ENCODE measurements around the gene ST8SIA4.

The ST8SIA4 gene

DNA sequence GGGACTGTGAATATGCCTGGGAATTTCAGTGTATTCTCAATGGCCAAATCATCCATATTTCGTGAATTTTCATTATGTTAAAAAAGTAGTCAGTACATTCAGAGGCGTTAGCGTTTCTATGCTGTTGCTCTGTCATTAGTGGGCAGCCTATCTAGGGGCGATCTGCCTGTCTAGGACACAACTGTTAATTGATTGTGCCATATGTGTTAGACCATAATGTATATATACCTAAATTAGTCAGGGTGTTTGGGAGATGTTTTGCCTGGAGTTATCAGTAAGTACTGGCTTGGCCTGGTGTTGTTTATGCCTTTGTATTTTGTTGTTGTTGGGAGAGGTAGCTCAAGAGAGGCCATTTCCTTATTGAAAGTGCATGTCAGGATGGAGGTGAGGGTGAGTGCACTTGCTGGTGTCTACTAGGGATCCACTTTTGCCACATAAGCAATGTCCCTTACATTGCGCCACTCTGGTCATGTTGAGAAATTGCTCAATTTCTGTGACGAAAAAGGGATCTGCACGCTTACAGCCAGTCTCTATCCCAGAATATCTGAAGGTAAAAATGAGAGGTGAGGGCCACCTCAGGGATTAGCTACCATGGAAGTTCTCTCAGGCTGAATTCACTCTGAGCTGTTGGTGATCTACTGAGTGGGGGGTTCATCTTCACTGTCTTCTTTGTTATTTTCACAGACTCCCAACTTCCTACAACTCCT lies 123.3 kb downstream of the ST8SIA4 start:
- no peak for DNase-seq

GRCh38 chr5:100777680-100778300 lies 125.3 kb downstream of the ST8SIA4 start:
- peak; percentile 48 for DNase-seq

GRCh38 chr5:100775533-100775855 lies 127.6 kb downstream of the ST8SIA4 start:
- DNase-seq, result no peak

DNA sequence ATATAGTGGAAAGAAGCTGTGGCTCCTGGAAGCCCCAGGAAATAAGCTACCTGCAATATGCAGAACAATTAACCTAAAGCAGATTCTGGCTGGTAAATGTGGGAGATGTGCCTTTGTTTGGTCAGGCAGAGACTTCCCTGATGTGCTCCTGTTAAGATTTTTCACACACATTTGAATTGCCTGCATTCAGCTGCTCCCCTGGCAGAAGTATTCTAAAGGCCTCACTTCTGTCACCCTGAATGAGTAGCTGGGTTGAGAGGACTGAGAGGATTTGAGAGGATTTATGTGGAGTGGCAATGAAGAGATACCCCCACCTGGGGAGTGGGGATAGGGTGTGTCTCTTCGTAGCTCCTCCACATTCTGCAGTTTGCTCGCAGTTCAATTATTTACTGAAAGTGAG lies 130.5 kb downstream of the ST8SIA4 start:
- DNase-seq, result no peak

DNA sequence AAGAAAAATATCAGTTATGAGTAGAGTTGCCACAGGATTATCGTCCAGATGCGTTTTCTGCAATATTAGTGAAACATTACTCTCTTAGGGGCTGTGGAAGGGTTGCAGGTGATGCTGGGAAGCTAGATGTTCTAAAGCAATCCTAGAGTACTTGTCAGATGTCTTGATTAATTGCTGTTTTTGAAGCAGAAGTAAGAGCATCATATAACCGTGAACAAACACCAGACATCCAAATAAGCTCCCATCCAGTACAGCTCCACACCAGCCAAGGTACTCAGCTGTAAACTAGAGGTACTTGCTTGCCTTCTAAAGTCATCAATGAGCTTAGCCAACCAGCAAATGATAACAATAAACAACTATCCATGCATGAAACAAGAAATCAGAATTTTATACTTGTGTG lies 131.1 kb downstream of the ST8SIA4 start:
- no peak for DNase-seq

GRCh38 chr5:100771181-100771580 lies 131.9 kb downstream of the ST8SIA4 start:
- no peak for DNase-seq

- DNase-seq, result no peak
Observed at GRCh38 chr5:100768221-100768620, 134.9 kb downstream of the ST8SIA4 start.

GRCh38 chr5:100762995-100763394 lies 140.1 kb downstream of the ST8SIA4 start:
- no peak for DNase-seq

DNA sequence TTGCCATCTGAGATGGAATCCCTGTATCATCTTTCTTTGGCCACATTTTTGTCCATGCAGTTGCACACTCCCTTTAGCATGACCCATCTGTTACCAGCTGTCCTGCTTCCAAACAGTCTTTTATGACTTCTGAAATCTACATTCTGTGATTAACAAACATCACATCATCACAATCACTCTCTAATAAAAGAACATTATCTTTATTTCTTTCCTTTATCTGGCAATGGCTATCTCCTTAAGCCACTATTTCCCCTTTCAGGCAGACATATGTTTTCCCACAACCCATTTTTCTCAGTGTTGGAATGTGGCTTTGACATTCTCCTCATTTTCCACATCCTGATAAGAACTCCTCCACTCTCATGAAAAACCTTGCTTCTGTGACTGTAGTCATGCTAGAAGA lies 141.0 kb downstream of the ST8SIA4 start:
- no peak for DNase-seq

DNA sequence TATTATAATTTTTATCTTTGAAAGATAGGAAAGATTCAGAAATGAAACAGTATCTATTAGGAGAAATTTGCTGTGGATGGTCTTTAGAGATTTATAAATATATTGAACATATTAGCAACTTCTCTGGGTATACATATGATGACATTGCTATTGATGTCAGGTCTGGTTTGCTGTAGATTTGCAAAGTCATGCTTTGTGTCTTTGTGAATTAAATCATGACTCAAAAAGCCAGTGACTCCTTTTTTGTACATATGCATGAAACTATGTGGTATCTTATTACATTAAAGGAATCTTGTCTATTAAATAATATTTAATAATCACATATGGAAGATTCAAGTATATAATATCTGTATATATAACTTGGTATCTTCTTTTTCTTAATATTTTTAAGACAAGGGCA lies 141.9 kb downstream of the ST8SIA4 start:
- DNase-seq, result no peak

GRCh38 chr5:100760688-100761087 lies 142.4 kb downstream of the ST8SIA4 start:
- no peak for DNase-seq

DNA sequence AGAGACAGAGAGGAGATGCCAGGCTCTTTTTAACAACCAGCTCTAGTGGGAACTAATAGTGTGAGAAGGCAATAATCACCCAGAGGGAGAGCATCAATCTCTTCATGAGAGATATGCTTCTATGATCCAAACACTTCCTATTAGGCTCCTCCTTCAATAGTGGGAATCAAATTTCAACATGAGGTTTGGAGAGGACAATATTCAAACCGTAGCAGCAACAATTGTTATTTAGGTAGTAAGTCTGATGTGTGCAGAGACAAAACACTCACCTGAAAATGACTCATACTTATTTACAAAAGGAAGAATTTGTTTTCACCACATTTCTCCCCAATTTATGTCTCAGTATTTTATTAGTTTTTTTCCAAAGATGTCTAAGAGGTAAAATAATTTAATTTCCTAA lies 144.3 kb downstream of the ST8SIA4 start:
- DNase-seq, result no peak

- DNase-seq, result no peak
Observed at GRCh38 chr5:100758306-100758705, 144.8 kb downstream of the ST8SIA4 start.

DNA sequence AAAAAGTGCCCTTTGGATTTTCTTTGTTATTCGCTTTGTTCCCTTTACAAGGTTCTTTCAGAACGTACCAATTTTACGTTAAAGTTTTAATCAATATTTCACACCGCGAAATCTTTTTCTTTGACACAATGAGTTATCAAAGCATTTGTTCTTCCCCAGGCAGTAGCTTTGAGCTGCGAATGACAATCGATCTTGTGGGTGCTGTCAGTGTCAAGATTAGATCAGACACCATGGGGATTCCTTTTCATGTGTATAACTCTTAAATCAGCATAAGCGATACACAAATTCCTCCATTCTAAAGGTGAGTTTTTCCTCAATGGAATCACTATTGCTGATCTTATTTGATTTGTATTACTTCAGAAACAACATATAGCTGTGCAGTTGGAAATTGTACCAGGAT lies 145.5 kb downstream of the ST8SIA4 start:
- no peak for DNase-seq
